GM18526 (cell line): ENCODE results near the gene GBE1.

Experiments used
- POLR2A ChIP-seq: IDR thresholded peaks from 3 replicates; pipeline ENCODE4 v1.6.1; 2011; ENCODE audit not compliant: insufficient read length; ENCODE audit errors: extremely low read depth

Gene GBE1

GRCh38 chr3:81676706-81677456 lies 84.6 kb downstream of the GBE1 start:
- TF ChIP-seq POLR2A: no peak

GRCh38 chr3:81674690-81675089 lies 86.8 kb downstream of the GBE1 start:
- TF ChIP-seq POLR2A: no peak

GRCh38 chr3:81668283-81668682 lies 93.2 kb downstream of the GBE1 start:
- no peak for TF ChIP-seq POLR2A

- no peak for TF ChIP-seq POLR2A
Measured at GRCh38 chr3:81666502-81667121, 94.8 kb downstream of the GBE1 start.

- TF ChIP-seq POLR2A: no peak
Measured at GRCh38 chr3:81663114-81663513, 98.3 kb downstream of the GBE1 start.

GRCh38 chr3:81660036-81660435 lies 101.4 kb downstream of the GBE1 start:
- TF ChIP-seq POLR2A: no peak

- no peak for TF ChIP-seq POLR2A
Measured at GRCh38 chr3:81658322-81658997, 103.0 kb downstream of the GBE1 start.

GRCh38 chr3:81651139-81651538 lies 110.3 kb downstream of the GBE1 start:
- TF ChIP-seq POLR2A: no peak

- TF ChIP-seq POLR2A: no peak
Measured at GRCh38 chr3:81650187-81650586, 111.3 kb downstream of the GBE1 start.

GRCh38 chr3:81645248-81645647 lies 116.2 kb downstream of the GBE1 start:
- TF ChIP-seq POLR2A: no peak

GRCh38 chr3:81643721-81644120 lies 117.7 kb downstream of the GBE1 start:
- no peak for TF ChIP-seq POLR2A

GRCh38 chr3:81638480-81638879 lies 123.0 kb downstream of the GBE1 start:
- no peak for TF ChIP-seq POLR2A

- TF ChIP-seq POLR2A: no peak
Measured at GRCh38 chr3:81632659-81633058, 128.8 kb downstream of the GBE1 start.

GRCh38 chr3:81624756-81625155 lies 136.7 kb downstream of the GBE1 start:
- no peak for TF ChIP-seq POLR2A

- no peak for TF ChIP-seq POLR2A
Measured at GRCh38 chr3:81622395-81622794, 139.1 kb downstream of the GBE1 start.

GRCh38 chr3:81621277-81621676 lies 140.2 kb downstream of the GBE1 start:
- no peak for TF ChIP-seq POLR2A
